ENCODE measurements around the gene CCDC30.
A peak's percentile ranks its signal among the peaks of the same experiment; 100 is the strongest.
"Not testable (repeated sequence)": the region's sequence is repeated elsewhere in the genome, so short reads cannot be mapped to it uniquely, and the experiment has no call there.

Gene CCDC30

GRCh38 chr1:42454403-42454802 lies 8.7 kb upstream of the CCDC30 start:
- DNase-seq: no peak

GRCh38 chr1:42456010-42456753 lies 6.9 kb upstream of the CCDC30 start, which contains the start of the genes PPCS and ZMYND12:
Gene PPCS, plus strand, starts transcription at chr1:42456543. Its CDS starts 23 bp downstream, at chr1:42456566.
Gene ZMYND12, minus strand, starts transcription at chr1:42456022. Its CDS starts 25 bp downstream, at chr1:42455997.
- peak; percentile 92 for DNase-seq

- no peak for DNase-seq
Observed at GRCh38 chr1:42456754-42457089, 6.4 kb upstream of the CCDC30 start.

- DNase-seq: no peak
Observed at GRCh38 chr1:42461196-42461595, 1.9 kb upstream of the CCDC30 start.

GRCh38 chr1:42463921-42464320 lies 835 bp downstream of the CCDC30 start:
- no peak for DNase-seq

- no peak for DNase-seq
Observed at GRCh38 chr1:42466030-42466429, 2.9 kb downstream of the CCDC30 start.

GRCh38 chr1:42469727-42470126 lies 6.6 kb downstream of the CCDC30 start:
- no peak for DNase-seq

GRCh38 chr1:42476605-42477004 lies 13.5 kb downstream of the CCDC30 start:
- DNase-seq: no peak

GRCh38 chr1:42477354-42477753 lies 14.3 kb downstream of the CCDC30 start:
- DNase-seq: not testable (repeated sequence)

GRCh38 chr1:42477775-42478174 lies 14.7 kb downstream of the CCDC30 start:
- DNase-seq: no peak

GRCh38 chr1:42479621-42480020 lies 16.5 kb downstream of the CCDC30 start:
- DNase-seq: no peak

- DNase-seq: no peak
Observed at GRCh38 chr1:42480921-42481320, 17.8 kb downstream of the CCDC30 start.

- no peak for DNase-seq
Observed at GRCh38 chr1:42482635-42483153, 19.6 kb downstream of the CCDC30 start.

- no peak for DNase-seq
Observed at GRCh38 chr1:42484382-42484781, 21.3 kb downstream of the CCDC30 start.

GRCh38 chr1:42490237-42490636 lies 27.2 kb downstream of the CCDC30 start:
- DNase-seq: no peak

GRCh38 chr1:42502031-42502430 lies 38.9 kb downstream of the CCDC30 start:
- not testable (repeated sequence) for DNase-seq

GRCh38 chr1:42504535-42505128 lies 41.5 kb downstream of the CCDC30 start:
- no peak for DNase-seq

GRCh38 chr1:42506576-42506975 lies 43.5 kb downstream of the CCDC30 start:
- DNase-seq: no peak

GRCh38 chr1:42511581-42512155 lies 48.6 kb downstream of the CCDC30 start:
- DNase-seq: not testable (repeated sequence)

GRCh38 chr1:42518908-42519307 lies 55.8 kb downstream of the CCDC30 start:
- no peak for DNase-seq

GRCh38 chr1:42523171-42523570 lies 60.1 kb downstream of the CCDC30 start:
- DNase-seq: no peak

- DNase-seq: no peak
Observed at GRCh38 chr1:42524330-42524729, 61.2 kb downstream of the CCDC30 start.

- no peak for DNase-seq
Observed at GRCh38 chr1:42529724-42530181, 66.7 kb downstream of the CCDC30 start.

- no peak for DNase-seq
Observed at GRCh38 chr1:42531043-42531442, 68.0 kb downstream of the CCDC30 start.

Data from right forelimb (tissue), 1 donor.